Activated naive CD4-positive, alpha-beta T cell treated with anti-CD3 and anti-CD28 coated beads for 36 hours (primary cell): ENCODE data around the gene SKAP1. TPM values are rescaled to one million over a fixed set of nuclear protein-coding genes. Genes with fewer than 3 reads are reported as not detected.

Source experiments
- CTCF ChIA-PET: fragments of 350-600 bp; sonication (Branson Sonifier 250); formaldehyde crosslinking; loops from one replicate; lab custom pipeline; 2021; ENCODE audit warnings: antibody characterized with exemption; lab: Charles Lee
- DNase-seq: peaks from one replicate; pipeline ENCODE4 v3.0.0-alpha.2; 2020
- H3K27ac Mint-ChIP-seq: one replicate; pipeline ENCODE4 v1.8.0; 2021; ENCODE audit warnings: mild to moderate bottlenecking, mixed read lengths
- H3K27me3 Mint-ChIP-seq: one replicate; pipeline ENCODE4 v1.8.0; 2021; ENCODE audit warnings: low read depth, mixed read lengths
- H3K36me3 Mint-ChIP-seq: one replicate; pipeline ENCODE4 v1.8.0; 2021; ENCODE audit warnings: low read depth, mixed read lengths
- H3K4me1 Mint-ChIP-seq: one replicate; pipeline ENCODE4 v1.8.0; 2021; ENCODE audit warnings: low read depth, mixed read lengths
- H3K4me3 Mint-ChIP-seq: one replicate; pipeline ENCODE4 v1.8.0; 2021; ENCODE audit warnings: mild to moderate bottlenecking, moderate library complexity, mixed read lengths
- H3K9me3 Mint-ChIP-seq: one replicate; pipeline ENCODE4 v1.8.0; 2021; ENCODE audit warnings: mixed read lengths
- intact Hi-C: fragments of 100-400 bp; cut with micrococcal nuclease; formaldehyde crosslinking; loops from one replicate; pipeline ENCODE4 v1.15.1; 2023
- total RNA-seq, 2 experiments: library from RNA; stranded (reverse); gene quantifications; one replicate each; pipeline ENCODE4 v1.2.3, GENCODE V29; 2021

SKAP1 gene
- total RNA-seq, 2 experiments from 2014 or later, result 60.3 to 60.5 TPM

GRCh38 chr17:48162946-48163506 lies 267.0 kb downstream of the SKAP1 start:
- Mint-ChIP-seq H3K9me3 (no peaks in the 10 kb centered on the region), H3K36me3 (peaks cover 3% of the 10 kb centered on the region), H3K27ac (no peak overlapping the region), H3K4me1 (peaks cover 17% of the 10 kb centered on the region), H3K27me3 (no peaks in the 10 kb centered on the region), H3K4me3 (no peak overlapping the region)
- CTCF ChIA-PET, result interaction anchor here (1.0 to 1.2 kb wide), 2 partner anchors 9 to 430 kb away, joined by 3 read pairs; no protein-coding TSS in a partner anchor
- no peak for DNase-seq
- intact Hi-C loops, result no loop called here

GRCh38 chr17:48162306-48162934 lies 267.6 kb downstream of the SKAP1 start:
- H3K36me3 Mint-ChIP-seq, result peaks cover 3% of the 10 kb centered on the region
- no peak overlapping the region for H3K27ac Mint-ChIP-seq
- no peak overlapping the region for H3K4me3 Mint-ChIP-seq
- CTCF ChIA-PET, result interaction anchor here (1.0 to 1.2 kb wide), 2 partner anchors 10 to 430 kb away, joined by 3 read pairs; no protein-coding TSS in a partner anchor
- H3K9me3 Mint-ChIP-seq, result no peaks in the 10 kb centered on the region
- H3K27me3 Mint-ChIP-seq, result no peaks in the 10 kb centered on the region
- peaks cover 11% of the 10 kb centered on the region for H3K4me1 Mint-ChIP-seq
- DNase-seq, result no peak
- intact Hi-C loops, result no loop called here

- intact Hi-C loops, result no loop called here
Observed at GRCh38 chr17:48161127-48161905, 268.7 kb downstream of the SKAP1 start.

GRCh38 chr17:48160177-48161081 lies 269.6 kb downstream of the SKAP1 start:
- Mint-ChIP-seq H3K27ac (no peak overlapping the region), H3K4me3 (no peak overlapping the region), H3K4me1 (peaks cover 5% of the 10 kb centered on the region), H3K9me3 (no peaks in the 10 kb centered on the region), H3K36me3 (peaks cover 4% of the 10 kb centered on the region), H3K27me3 (no peaks in the 10 kb centered on the region)
- intact Hi-C loops, result no loop called here
- no peak for DNase-seq
- CTCF ChIA-PET, result no interaction called here

More at GRCh38 chr17:48161127-48161905, 268.7 kb downstream of the SKAP1 start:
- Mint-ChIP-seq H3K27me3 (no peaks in the 10 kb centered on the region), H3K9me3 (no peaks in the 10 kb centered on the region), H3K4me1 (peaks cover 5% of the 10 kb centered on the region), H3K36me3 (peaks cover 4% of the 10 kb centered on the region), H3K4me3 (no peak overlapping the region), H3K27ac (no peak overlapping the region)
- CTCF ChIA-PET, result no interaction called here
- DNase-seq, result no peak

- H3K27ac Mint-ChIP-seq, result no peak overlapping the region
- intact Hi-C loops, result no loop called here
- no peaks in the 10 kb centered on the region for H3K9me3 Mint-ChIP-seq
- no peak overlapping the region for H3K4me3 Mint-ChIP-seq
- peaks cover 5% of the 10 kb centered on the region for H3K4me1 Mint-ChIP-seq
- no peaks in the 10 kb centered on the region for H3K27me3 Mint-ChIP-seq
- CTCF ChIA-PET, result no interaction called here
- peaks cover 4% of the 10 kb centered on the region for H3K36me3 Mint-ChIP-seq
- no peak for DNase-seq
Observed at GRCh38 chr17:48159232-48159631, 270.8 kb downstream of the SKAP1 start.

GRCh38 chr17:48155889-48156611 lies 274.0 kb downstream of the SKAP1 start:
- no peaks in the 10 kb centered on the region for H3K4me1 Mint-ChIP-seq
- H3K4me3 Mint-ChIP-seq, result no peak overlapping the region
- intact Hi-C loops, result no loop called here
- no peak for DNase-seq
- H3K36me3 Mint-ChIP-seq, result peaks cover 1% of the 10 kb centered on the region
- no peak overlapping the region for H3K27ac Mint-ChIP-seq
- CTCF ChIA-PET, result interaction anchor here (0.6 to 1.2 kb wide), 3 partner anchors 9 to 180 kb away, joined by 3 read pairs; no protein-coding TSS in a partner anchor
- no peaks in the 10 kb centered on the region for H3K27me3 Mint-ChIP-seq
- no peaks in the 10 kb centered on the region for H3K9me3 Mint-ChIP-seq

- peak; percentile 22 for DNase-seq
- CTCF ChIA-PET, result interaction anchor here (1.0 kb wide), 2 partner anchors 341 to 439 kb away, joined by 3 read pairs; no protein-coding TSS in a partner anchor
- intact Hi-C loops, result no loop called here
- no peak overlapping the region for H3K4me3 Mint-ChIP-seq
- H3K4me1 Mint-ChIP-seq, result no peaks in the 10 kb centered on the region
- no peak overlapping the region for H3K27ac Mint-ChIP-seq
- H3K9me3 Mint-ChIP-seq, result no peaks in the 10 kb centered on the region
- H3K27me3 Mint-ChIP-seq, result no peaks in the 10 kb centered on the region
- H3K36me3 Mint-ChIP-seq, result peaks cover 1% of the 10 kb centered on the region
Observed at GRCh38 chr17:48153691-48154358, 276.2 kb downstream of the SKAP1 start.

GRCh38 chr17:48152289-48152688 lies 277.7 kb downstream of the SKAP1 start:
- no peak for DNase-seq
- no peaks in the 10 kb centered on the region for H3K9me3 Mint-ChIP-seq
- H3K27me3 Mint-ChIP-seq, result no peaks in the 10 kb centered on the region
- CTCF ChIA-PET, result no interaction called here
- H3K4me1 Mint-ChIP-seq, result no peaks in the 10 kb centered on the region
- peaks cover 1% of the 10 kb centered on the region for H3K36me3 Mint-ChIP-seq
- no peak overlapping the region for H3K4me3 Mint-ChIP-seq
- intact Hi-C loops, result no loop called here
- H3K27ac Mint-ChIP-seq, result no peak overlapping the region

GRCh38 chr17:48151220-48151619 lies 278.8 kb downstream of the SKAP1 start:
- H3K27me3 Mint-ChIP-seq, result no peaks in the 10 kb centered on the region
- no peak for DNase-seq
- intact Hi-C loops, result no loop called here
- no peaks in the 10 kb centered on the region for H3K4me1 Mint-ChIP-seq
- no peak overlapping the region for H3K27ac Mint-ChIP-seq
- no peaks in the 10 kb centered on the region for H3K9me3 Mint-ChIP-seq
- H3K4me3 Mint-ChIP-seq, result no peak overlapping the region
- H3K36me3 Mint-ChIP-seq, result no peaks in the 10 kb centered on the region
- CTCF ChIA-PET, result interaction anchor here (0.6 to 0.7 kb wide), 2 partner anchors 13 to 70 kb away, joined by 3 to 4 read pairs; no protein-coding TSS in a partner anchor

- H3K27me3 Mint-ChIP-seq, result no peaks in the 10 kb centered on the region
- intact Hi-C loops, result no loop called here
- CTCF ChIA-PET, result interaction anchor here (0.7 kb wide), 1 partner anchor 14 kb away, joined by 3 read pairs; no protein-coding TSS in a partner anchor
- H3K4me1 Mint-ChIP-seq, result peaks cover under 1% of the 10 kb centered on the region
- H3K4me3 Mint-ChIP-seq, result no peak overlapping the region
- no peaks in the 10 kb centered on the region for H3K36me3 Mint-ChIP-seq
- H3K9me3 Mint-ChIP-seq, result no peaks in the 10 kb centered on the region
- DNase-seq, result no peak
- no peak overlapping the region for H3K27ac Mint-ChIP-seq
Observed at GRCh38 chr17:48150597-48151001, 279.4 kb downstream of the SKAP1 start.
